HG02623 (cell line): Measurements from ENCODE around the gene LAMB2.

Source experiments
- ATAC-seq: cut with Tn5 transposase; IDR thresholded peaks from one replicate; pipeline ENCODE4 v1.9.1; 2021; ENCODE audit warnings: moderate library complexity; ENCODE audit not compliant: unreplicated experiment

The LAMB2 gene

GRCh38 chr3:49161808-49162530, 29.1 kb upstream of the LAMB2 start:
- ATAC-seq = no peak

- ATAC-seq = no peak
These were observed 28.3 kb upstream of the LAMB2 start for GRCh38 chr3:49161197-49161596.

GRCh38 chr3:49158792-49159191, 25.9 kb upstream of the LAMB2 start:
- ATAC-seq = no peak

GRCh38 chr3:49158103-49158709, 25.4 kb upstream of the LAMB2 start:
- ATAC-seq = no peak

- ATAC-seq = no peak
These were observed 24.4 kb upstream of the LAMB2 start for GRCh38 chr3:49157289-49157688.

GRCh38 chr3:49153349-49153912, 20.6 kb upstream of the LAMB2 start:
- ATAC-seq = no peak

GRCh38 chr3:49151610-49152009, 18.8 kb upstream of the LAMB2 start:
- no peak for ATAC-seq

GRCh38 chr3:49148159-49148558, 15.3 kb upstream of the LAMB2 start:
- no peak for ATAC-seq

GRCh38 chr3:49140080-49140479, 7.2 kb upstream of the LAMB2 start:
- ATAC-seq = no peak

- ATAC-seq = no peak
These were observed 2.6 kb upstream of the LAMB2 start for GRCh38 chr3:49135499-49135898.

- ATAC-seq = no peak
These were observed 1.8 kb upstream of the LAMB2 start for GRCh38 chr3:49134471-49135265.

- ATAC-seq = no peak
These were observed 539 bp upstream of the LAMB2 start for GRCh38 chr3:49133226-49133951.

GRCh38 chr3:49132073-49132436, 795 bp downstream of the LAMB2 start:
- ATAC-seq = no peak

GRCh38 chr3:49131576-49131975, 1.3 kb downstream of the LAMB2 start:
- no peak for ATAC-seq

- no peak for ATAC-seq
These were observed 1.8 kb downstream of the LAMB2 start for GRCh38 chr3:49131040-49131439.

- no peak for ATAC-seq
These were observed 7.7 kb downstream of the LAMB2 start for GRCh38 chr3:49124991-49125670.

GRCh38 chr3:49124203-49124602, 8.6 kb downstream of the LAMB2 start:
- no peak for ATAC-seq

GRCh38 chr3:49123687-49124086, 9.2 kb downstream of the LAMB2 start:
- no peak for ATAC-seq

- ATAC-seq = no peak
These were observed 9.8 kb downstream of the LAMB2 start for GRCh38 chr3:49122886-49123545.

- no peak for ATAC-seq
These were observed 10.4 kb downstream of the LAMB2 start for GRCh38 chr3:49122451-49122850.
